Measurements from ENCODE around the gene PHETA2. TPM values are rescaled to one million over a fixed set of nuclear protein-coding genes. Genes with fewer than 3 reads are reported as not detected.

Gene PHETA2
- total and polyA plus RNA-seq, 3 experiments from 2014 or later, result 0.67 to 3.1 (median 3.1) TPM

Other genes with a start within 250 kb of the PHETA2 start
- 10 to 100 TPM; 85.1 to 87.1 TPM for gene SREBF2, start 241.1 kb upstream of the PHETA2 start, total RNA-seq
- 24.5 TPM for gene SREBF2, start 241.1 kb upstream of the PHETA2 start, polyA plus RNA-seq
- gene SHISA8, start 159.2 kb upstream of the PHETA2 start, total RNA-seq, result 1 to 10 TPM; 1.3 to 1.4 TPM
- gene SHISA8, start 159.2 kb upstream of the PHETA2 start, polyA plus RNA-seq, result not detected
- 1 to 10 TPM; 5.4 to 5.9 TPM for gene TNFRSF13C, start 147.4 kb upstream of the PHETA2 start, total RNA-seq
- gene TNFRSF13C, start 147.4 kb upstream of the PHETA2 start, polyA plus RNA-seq, result 2.0 TPM
- 10 to 100 TPM; 73.2 to 77.5 TPM for gene CENPM, start 127.1 kb upstream of the PHETA2 start, total RNA-seq
- 19.2 TPM for gene CENPM, start 127.1 kb upstream of the PHETA2 start, polyA plus RNA-seq
- gene SEPTIN3, start 104.8 kb upstream of the PHETA2 start, total RNA-seq, result under 1 TPM; 0.33 to 0.51 TPM
- not detected for gene SEPTIN3, start 104.8 kb upstream of the PHETA2 start, polyA plus RNA-seq
- under 1 TPM; 0.66 to 0.82 TPM for gene WBP2NL, start 75.5 kb upstream of the PHETA2 start, total RNA-seq
- 0.70 TPM for gene WBP2NL, start 75.5 kb upstream of the PHETA2 start, polyA plus RNA-seq
- gene NAGA, start 3.4 kb upstream of the PHETA2 start, total RNA-seq, result 10 to 100 TPM; 20.3 to 21.2 TPM
- gene NAGA, start 3.4 kb upstream of the PHETA2 start, polyA plus RNA-seq, result 19.0 TPM
- 10 to 100 TPM; 67.9 to 74.5 TPM for gene SMDT1, start 5.5 kb downstream of the PHETA2 start, total RNA-seq
- 160 TPM for gene SMDT1, start 5.5 kb downstream of the PHETA2 start, polyA plus RNA-seq
- gene NDUFA6, start 16.5 kb downstream of the PHETA2 start, total RNA-seq, result 100 to 1,000 TPM; 106 to 126 TPM
- 140 TPM for gene NDUFA6, start 16.5 kb downstream of the PHETA2 start, polyA plus RNA-seq
- 1 to 10 TPM; 1.8 to 2.2 TPM for gene CYP2D6, start 56.6 kb downstream of the PHETA2 start, total RNA-seq
- gene CYP2D6, start 56.6 kb downstream of the PHETA2 start, polyA plus RNA-seq, result 0.26 TPM
- gene TCF20, start 196.4 kb downstream of the PHETA2 start, total RNA-seq, result 10 to 100 TPM; 64.0 to 68.2 TPM
- gene TCF20, start 196.4 kb downstream of the PHETA2 start, polyA plus RNA-seq, result 3.3 TPM

All from CD8-positive, alpha-beta memory T cell (primary cell).